Measurements from ENCODE around the gene CD209.

DNA sequence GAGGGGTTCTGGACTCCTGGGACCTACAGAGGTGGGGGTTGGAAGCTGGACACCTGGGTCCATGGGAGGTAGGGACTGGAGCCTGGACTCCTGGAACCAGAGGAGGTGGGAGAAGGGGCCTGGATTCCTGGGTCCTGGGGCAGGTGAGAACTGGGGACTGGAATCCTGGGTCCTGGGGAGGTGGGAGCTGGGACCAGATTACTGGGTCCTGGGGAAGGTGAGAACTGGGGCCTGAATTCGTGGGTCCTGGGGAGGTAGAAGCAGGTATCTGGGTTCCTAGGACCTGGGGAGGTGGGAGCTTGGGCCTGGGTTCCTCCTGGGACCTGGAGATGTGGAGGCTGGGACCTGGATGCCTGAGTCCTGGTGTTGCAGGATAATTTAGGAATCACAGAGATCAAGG is 16.4 kb upstream of the CD209 start:
- TF ChIP-seq EZH2phosphoT487 (IDR thresholded peaks at IDR 0.05; ENCODE audit: insufficient read depth, low read depth), result no peak
- no peak for TF ChIP-seq EZH2 (IDR thresholded peaks at IDR 0.05; ENCODE audit: insufficient read depth, poor library complexity, severe bottlenecking)

Data from GM23248 (cell line).